SK-N-MC (cell line): ENCODE measurements around the gene ERBIN.

Source experiments
- EZH2 ChIP-seq: fragments of 200-600 bp; sonication (generic); IDR thresholded peaks from one replicate; pipeline ENCODE4 v1.6.1; 2017; ENCODE audit warnings: antibody characterized with exemption
- FOXP2 ChIP-seq: optimal IDR thresholded peaks from 2 replicates; pipeline ENCODE3; 2011; ENCODE audit warnings: mild to moderate bottlenecking, moderate library complexity; ENCODE audit not compliant: insufficient read depth; ENCODE audit errors: extremely low read length, control extremely low read depth
- POLR2AphosphoS5 ChIP-seq: IDR thresholded peaks from 2 replicates; pipeline ENCODE4 v1.6.1; 2012; ENCODE audit warnings: mild to moderate bottlenecking, low read depth, low read length, borderline replicate concordance

DNA sequence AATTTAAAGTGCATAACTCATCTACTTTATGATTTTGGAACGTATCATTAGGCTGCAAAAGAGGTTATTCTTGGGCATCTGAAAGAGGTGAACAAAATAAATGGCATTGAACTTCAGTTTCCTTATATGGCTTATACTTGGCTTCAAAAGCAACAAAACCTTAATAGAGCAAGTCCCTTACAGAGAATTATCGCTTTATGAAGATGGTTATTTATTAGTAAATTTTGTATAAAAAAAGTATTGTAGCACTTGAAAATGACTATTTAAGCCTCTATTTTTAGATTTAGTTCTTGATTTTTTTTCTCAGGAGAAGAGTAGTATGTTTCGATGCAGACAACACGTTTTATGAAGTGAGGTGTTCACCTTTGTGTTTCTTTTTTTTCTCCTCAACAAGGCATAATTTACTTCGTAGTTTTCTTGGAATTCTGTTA, 2.0 kb downstream of the ERBIN start:
- TF ChIP-seq EZH2: no peak
- no peak for TF ChIP-seq POLR2AphosphoS5
- TF ChIP-seq FOXP2: no peak
